IMR-90 (cell line): Measurements from ENCODE around the gene FAXC.

ENCODE experiments used
- CHD1 ChIP-seq: IDR thresholded peaks from 2 replicates; pipeline ENCODE4 v1.6.1; 2012; ENCODE audit warnings: low read depth, low read length, improper control_type of control experiment
- RCOR1 ChIP-seq: IDR thresholded peaks from 2 replicates; pipeline ENCODE4 v1.6.1; 2012; ENCODE audit warnings: mild to moderate bottlenecking, low read length, improper control_type of control experiment; ENCODE audit not compliant: insufficient replicate concordance
- SMC3 ChIP-seq: fragments of 150-350 bp; IDR thresholded peaks from 2 replicates; pipeline ENCODE4 v1.6.1; 2016; ENCODE audit warnings: low read depth, mild to moderate bottlenecking, antibody characterized with exemption, low read length, moderate library complexity
- TF ChIP-seq, protein P1 (sequence below): conservative IDR thresholded peaks from 2 replicates; pipeline ENCODE4 v1.5.1; 2012; ENCODE audit warnings: mild to moderate bottlenecking, low read depth, low read length, improper control_type of control experiment
- TF ChIP-seq, protein P2 (sequence below): fragments of 150-350 bp; IDR thresholded peaks from 2 replicates; pipeline ENCODE4 v1.6.1; 2017; ENCODE audit warnings: mild to moderate bottlenecking, antibody characterized with exemption, low read length, low read depth

DNA sequence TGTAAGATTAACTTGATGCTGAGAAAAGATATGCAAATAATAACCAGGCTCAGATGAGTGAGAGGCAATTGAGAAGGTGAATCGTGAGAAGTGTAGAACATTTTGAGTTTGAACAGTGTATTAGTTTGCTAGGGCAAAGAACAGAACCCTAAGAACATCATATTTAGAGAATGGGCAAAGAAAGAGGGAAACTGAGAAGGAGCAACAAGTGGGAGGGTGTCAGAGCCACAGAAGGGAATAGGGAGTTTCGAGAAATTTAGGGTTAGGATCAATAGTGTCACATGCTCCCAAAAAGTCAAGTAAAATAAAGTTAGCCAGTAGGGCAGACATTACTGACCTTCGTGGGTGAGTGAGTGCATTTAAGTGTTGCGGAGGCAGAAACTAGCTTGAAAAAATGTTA is 5.5 kb upstream of the FAXC start:
- TF ChIP-seq, protein P1, sequence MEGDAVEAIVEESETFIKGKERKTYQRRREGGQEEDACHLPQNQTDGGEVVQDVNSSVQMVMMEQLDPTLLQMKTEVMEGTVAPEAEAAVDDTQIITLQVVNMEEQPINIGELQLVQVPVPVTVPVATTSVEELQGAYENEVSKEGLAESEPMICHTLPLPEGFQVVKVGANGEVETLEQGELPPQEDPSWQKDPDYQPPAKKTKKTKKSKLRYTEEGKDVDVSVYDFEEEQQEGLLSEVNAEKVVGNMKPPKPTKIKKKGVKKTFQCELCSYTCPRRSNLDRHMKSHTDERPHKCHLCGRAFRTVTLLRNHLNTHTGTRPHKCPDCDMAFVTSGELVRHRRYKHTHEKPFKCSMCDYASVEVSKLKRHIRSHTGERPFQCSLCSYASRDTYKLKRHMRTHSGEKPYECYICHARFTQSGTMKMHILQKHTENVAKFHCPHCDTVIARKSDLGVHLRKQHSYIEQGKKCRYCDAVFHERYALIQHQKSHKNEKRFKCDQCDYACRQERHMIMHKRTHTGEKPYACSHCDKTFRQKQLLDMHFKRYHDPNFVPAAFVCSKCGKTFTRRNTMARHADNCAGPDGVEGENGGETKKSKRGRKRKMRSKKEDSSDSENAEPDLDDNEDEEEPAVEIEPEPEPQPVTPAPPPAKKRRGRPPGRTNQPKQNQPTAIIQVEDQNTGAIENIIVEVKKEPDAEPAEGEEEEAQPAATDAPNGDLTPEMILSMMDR: no peak
- no peak for TF ChIP-seq CHD1
- TF ChIP-seq SMC3: no peak
- TF ChIP-seq, protein P2, sequence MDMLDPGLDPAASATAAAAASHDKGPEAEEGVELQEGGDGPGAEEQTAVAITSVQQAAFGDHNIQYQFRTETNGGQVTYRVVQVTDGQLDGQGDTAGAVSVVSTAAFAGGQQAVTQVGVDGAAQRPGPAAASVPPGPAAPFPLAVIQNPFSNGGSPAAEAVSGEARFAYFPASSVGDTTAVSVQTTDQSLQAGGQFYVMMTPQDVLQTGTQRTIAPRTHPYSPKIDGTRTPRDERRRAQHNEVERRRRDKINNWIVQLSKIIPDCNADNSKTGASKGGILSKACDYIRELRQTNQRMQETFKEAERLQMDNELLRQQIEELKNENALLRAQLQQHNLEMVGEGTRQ: no peak
- no peak for TF ChIP-seq RCOR1
